Activated CD8-positive, alpha-beta T cell treated with anti-CD3 and anti-CD28 coated beads for 36 hours (primary cell): Measurements from ENCODE around the gene JHY. TPM values are rescaled to one million over a fixed set of nuclear protein-coding genes. Genes with fewer than 3 reads are reported as not detected.

Experiments
- ATAC-seq: fragments of 200-7000 bp; cut with Tn5 transposase; one replicate; pipeline ENCODE4 v1.10.0; 2021; ENCODE audit warnings: mild to moderate bottlenecking, moderate library complexity
- CTCF ChIA-PET: fragments of 350-600 bp; sonication (Branson Sonifier 250); formaldehyde crosslinking; loops from one replicate; lab custom pipeline; 2021; ENCODE audit warnings: antibody characterized with exemption; lab: Charles Lee
- POLR2A ChIA-PET: fragments of 350-600 bp; sonication (Branson Sonifier 250); formaldehyde crosslinking; loops from one replicate; lab custom pipeline; 2021; ENCODE audit warnings: antibody characterized with exemption; lab: Charles Lee
- DNase-seq: peaks from one replicate; pipeline ENCODE4 v3.0.0-alpha.2; 2020
- H3K27ac Mint-ChIP-seq: one replicate; pipeline ENCODE4 v1.8.0; 2021; ENCODE audit warnings: mild to moderate bottlenecking, mixed read lengths
- H3K27me3 Mint-ChIP-seq: one replicate; pipeline ENCODE4 v1.8.0; 2021; ENCODE audit warnings: mixed read lengths
- H3K36me3 Mint-ChIP-seq: one replicate; pipeline ENCODE4 v1.8.0; 2021; ENCODE audit warnings: low read depth, mixed read lengths
- H3K4me1 Mint-ChIP-seq: one replicate; pipeline ENCODE4 v1.8.0; 2021; ENCODE audit warnings: low read depth, mixed read lengths
- H3K4me3 Mint-ChIP-seq: one replicate; pipeline ENCODE4 v1.8.0; 2021; ENCODE audit warnings: mild to moderate bottlenecking, moderate library complexity, mixed read lengths
- H3K9me3 Mint-ChIP-seq: one replicate; pipeline ENCODE4 v1.8.0; 2021; ENCODE audit warnings: mixed read lengths
- intact Hi-C: fragments of 100-400 bp; cut with micrococcal nuclease; formaldehyde crosslinking; loops from one replicate; pipeline ENCODE4 v1.10.0; 2022
- total RNA-seq, 2 experiments: library from RNA; stranded (reverse); gene quantifications; one replicate each; pipeline ENCODE4 v1.2.3, GENCODE V29; 2021
- TF ChIP-seq, protein P1 (sequence below): fragments of 200-600 bp; IDR thresholded peaks from one replicate; pipeline ENCODE4 v1.8.0; 2022; ENCODE audit warnings: antibody characterized with exemption, mild to moderate bottlenecking

Gene JHY
- total RNA-seq, 2 experiments from 2014 or later = 1.3 to 1.8 TPM

GRCh38 chr11:123006860-123007542 lies 124.4 kb downstream of the JHY start:
- POLR2A ChIA-PET = no interaction called here
- Mint-ChIP-seq H3K36me3 (no peaks in the 10 kb centered on the region), H3K4me1 (no peaks in the 10 kb centered on the region), H3K4me3 (no peak overlapping the region), H3K9me3 (no peaks in the 10 kb centered on the region), H3K27ac (no peak overlapping the region), H3K27me3 (peaks cover under 1% of the 10 kb centered on the region)
- DNase-seq = no peak
- intact Hi-C loops = no loop called here
- CTCF ChIA-PET = interaction anchor here (2.0 kb wide), 1 partner anchor 16 kb away, joined by 5 read pairs; no protein-coding TSS in a partner anchor
- no peak for ATAC-seq
- TF ChIP-seq, protein P1, sequence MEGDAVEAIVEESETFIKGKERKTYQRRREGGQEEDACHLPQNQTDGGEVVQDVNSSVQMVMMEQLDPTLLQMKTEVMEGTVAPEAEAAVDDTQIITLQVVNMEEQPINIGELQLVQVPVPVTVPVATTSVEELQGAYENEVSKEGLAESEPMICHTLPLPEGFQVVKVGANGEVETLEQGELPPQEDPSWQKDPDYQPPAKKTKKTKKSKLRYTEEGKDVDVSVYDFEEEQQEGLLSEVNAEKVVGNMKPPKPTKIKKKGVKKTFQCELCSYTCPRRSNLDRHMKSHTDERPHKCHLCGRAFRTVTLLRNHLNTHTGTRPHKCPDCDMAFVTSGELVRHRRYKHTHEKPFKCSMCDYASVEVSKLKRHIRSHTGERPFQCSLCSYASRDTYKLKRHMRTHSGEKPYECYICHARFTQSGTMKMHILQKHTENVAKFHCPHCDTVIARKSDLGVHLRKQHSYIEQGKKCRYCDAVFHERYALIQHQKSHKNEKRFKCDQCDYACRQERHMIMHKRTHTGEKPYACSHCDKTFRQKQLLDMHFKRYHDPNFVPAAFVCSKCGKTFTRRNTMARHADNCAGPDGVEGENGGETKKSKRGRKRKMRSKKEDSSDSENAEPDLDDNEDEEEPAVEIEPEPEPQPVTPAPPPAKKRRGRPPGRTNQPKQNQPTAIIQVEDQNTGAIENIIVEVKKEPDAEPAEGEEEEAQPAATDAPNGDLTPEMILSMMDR = no peak

Other genes starting within 250 kb of the JHY start
- gene UBASH3B, start 227.0 kb upstream of the JHY start, total RNA-seq = 10 to 100 TPM; 36.1 to 40.6 TPM
- gene CRTAM, start 44.3 kb upstream of the JHY start, total RNA-seq = 10 to 100 TPM; 21.1 to 21.5 TPM
- not detected for gene BSX, start 99.1 kb downstream of the JHY start, total RNA-seq
- 1,000 to 10,000 TPM; 2,808 to 2,816 TPM for gene HSPA8, start 179.4 kb downstream of the JHY start, total RNA-seq